HG02840 (cell line): ENCODE data around the gene MRPL10.

Experiments
- ATAC-seq: cut with Tn5 transposase; IDR thresholded peaks from one replicate; pipeline ENCODE4 v1.9.1; 2021; ENCODE audit warnings: mild to moderate bottlenecking, moderate library complexity, moderate number of reproducible peaks; ENCODE audit not compliant: unreplicated experiment, low FRiP score

MRPL10 gene

GRCh38 chr17:47816111-47816735 lies 15.1 kb downstream of the MRPL10 start:
- no peak for ATAC-seq

- ATAC-seq = no peak
Measured at GRCh38 chr17:47815106-47815918, 16.0 kb downstream of the MRPL10 start.

- ATAC-seq = no peak
Measured at GRCh38 chr17:47813512-47814031, 17.8 kb downstream of the MRPL10 start.

GRCh38 chr17:47813077-47813476 lies 18.3 kb downstream of the MRPL10 start:
- ATAC-seq = no peak

- no peak for ATAC-seq
Measured at GRCh38 chr17:47812146-47812920, 19.0 kb downstream of the MRPL10 start.

GRCh38 chr17:47811709-47812108 lies 19.6 kb downstream of the MRPL10 start:
- ATAC-seq = no peak

- ATAC-seq = no peak
Measured at GRCh38 chr17:47810901-47811635, 20.3 kb downstream of the MRPL10 start.

- no peak for ATAC-seq
Measured at GRCh38 chr17:47810200-47810821, 21.0 kb downstream of the MRPL10 start.

GRCh38 chr17:47808830-47809480 lies 22.4 kb downstream of the MRPL10 start:
- ATAC-seq = no peak

GRCh38 chr17:47808036-47808829 lies 23.1 kb downstream of the MRPL10 start:
- no peak for ATAC-seq

- ATAC-seq = no peak
Measured at GRCh38 chr17:47807421-47807820, 23.9 kb downstream of the MRPL10 start.

GRCh38 chr17:47806913-47807255 lies 24.5 kb downstream of the MRPL10 start:
- no peak for ATAC-seq

- no peak for ATAC-seq
Measured at GRCh38 chr17:47806026-47806912, 25.1 kb downstream of the MRPL10 start.

- no peak for ATAC-seq
Measured at GRCh38 chr17:47804461-47804860, 26.9 kb downstream of the MRPL10 start.

- ATAC-seq = no peak
Measured at GRCh38 chr17:47803751-47804150, 27.6 kb downstream of the MRPL10 start.

- ATAC-seq = no peak
Measured at GRCh38 chr17:47803201-47803600, 28.1 kb downstream of the MRPL10 start.

- no peak for ATAC-seq
Measured at GRCh38 chr17:47802341-47803022, 28.9 kb downstream of the MRPL10 start.
